WTC11 (cell line): ENCODE measurements around the gene CACNA1B. TPM values are rescaled to one million over a fixed set of nuclear protein-coding genes. Genes with fewer than 3 reads are reported as not detected.

Source experiments
- ATAC-seq: fragments of 200-7000 bp; cut with Tn5 transposase; 2 replicates; pipeline ENCODE4 v1.10.0; 2021; ENCODE audit warnings: mild to moderate bottlenecking, moderate library complexity
- CTCF ChIA-PET: fragments of 300-600 bp; sonication (Branson Sonifier 250); formaldehyde crosslinking; loops from one replicate; lab custom pipeline; 2021; ENCODE audit warnings: antibody characterized with exemption; lab: Charles Lee
- POLR2A ChIA-PET: fragments of 350-600 bp; sonication (Branson Sonifier 250); formaldehyde crosslinking; loops from one replicate; lab custom pipeline; 2021; ENCODE audit warnings: antibody characterized with exemption; lab: Charles Lee
- DNase-seq: peaks from one replicate; pipeline ENCODE4 v3.0.0; 2021; ENCODE audit warnings: low spot score
- H3K27ac Mint-ChIP-seq: 2 replicates; pipeline ENCODE4 v1.8.0; 2021; ENCODE audit warnings: mixed read lengths
- H3K27me3 Mint-ChIP-seq: 2 replicates; pipeline ENCODE4 v1.8.0; 2021; ENCODE audit warnings: low read depth, mild to moderate bottlenecking, moderate library complexity, mixed read lengths
- H3K36me3 Mint-ChIP-seq: 2 replicates; pipeline ENCODE4 v1.8.0; 2021; ENCODE audit warnings: mixed read lengths
- H3K4me1 Mint-ChIP-seq: 2 replicates; pipeline ENCODE4 v1.8.0; 2022; ENCODE audit warnings: mixed read lengths
- H3K4me3 Mint-ChIP-seq: 2 replicates; pipeline ENCODE4 v1.8.0; 2021; ENCODE audit warnings: mild to moderate bottlenecking, moderate library complexity, mixed read lengths
- H3K9me3 Mint-ChIP-seq: 2 replicates; pipeline ENCODE4 v1.8.0; 2021; ENCODE audit warnings: mixed read lengths
- CREB1 ChIP-seq: sonication (generic); formaldehyde crosslinking; IDR thresholded peaks from 2 replicates; pipeline ENCODE4 v1.8.0; 2023; ENCODE audit warnings: mild to moderate bottlenecking, missing genetic modification reagents
- EMX1 ChIP-seq: fragments of 250-450 bp; sonication (Bioruptor Pico); IDR thresholded peaks from 2 replicates; pipeline ENCODE4 v1.8.0; 2021; ENCODE audit warnings: mild to moderate bottlenecking
- ETV6 ChIP-seq: sonication (generic); formaldehyde crosslinking; IDR thresholded peaks from 2 replicates; pipeline ENCODE4 v1.8.1; 2022; ENCODE audit warnings: mild to moderate bottlenecking, missing genetic modification reagents
- FOXJ3 ChIP-seq: sonication (generic); formaldehyde crosslinking; IDR thresholded peaks from 2 replicates; pipeline ENCODE4 v1.9.0; 2021; ENCODE audit warnings: missing genetic modification reagents, mild to moderate bottlenecking, borderline replicate concordance
- GTF2I ChIP-seq: fragments of 250-450 bp; sonication (Bioruptor Pico); conservative IDR thresholded peaks from 2 replicates; pipeline ENCODE4 v1.4.0; 2021; ENCODE audit warnings: mild to moderate bottlenecking
- HMGA2 ChIP-seq: fragments of 250-450 bp; sonication (Bioruptor Pico); IDR thresholded peaks from 2 replicates; pipeline ENCODE4 v1.4.0; 2021; ENCODE audit warnings: mild to moderate bottlenecking, moderate library complexity
- JAZF1 ChIP-seq: fragments of 250-450 bp; sonication (Bioruptor Pico); IDR thresholded peaks from 2 replicates; pipeline ENCODE4 v1.9.0; 2021; ENCODE audit warnings: moderate library complexity, mild to moderate bottlenecking, inconsistent platforms
- NR2C2 ChIP-seq: sonication (generic); formaldehyde crosslinking; IDR thresholded peaks from 2 replicates; pipeline ENCODE4 v1.8.0; 2022; ENCODE audit warnings: mild to moderate bottlenecking, missing genetic modification reagents
- NR3C1 ChIP-seq: sonication (generic); formaldehyde crosslinking; conservative IDR thresholded peaks from 2 replicates; pipeline ENCODE4 v1.8.1; 2023; ENCODE audit warnings: low read depth, mild to moderate bottlenecking, missing genetic modification reagents
- RELA ChIP-seq: sonication (generic); formaldehyde crosslinking; IDR thresholded peaks from 2 replicates; pipeline ENCODE4 v1.8.1; 2022; ENCODE audit warnings: missing genetic modification reagents, mild to moderate bottlenecking, borderline replicate concordance
- SP1 ChIP-seq: sonication (generic); formaldehyde crosslinking; conservative IDR thresholded peaks from 2 replicates; pipeline ENCODE4 v1.8.1; 2022; ENCODE audit warnings: missing genetic modification reagents
- TEAD4 ChIP-seq: sonication (generic); formaldehyde crosslinking; IDR thresholded peaks from 2 replicates; pipeline ENCODE4 v1.8.0; 2022; ENCODE audit warnings: mild to moderate bottlenecking, missing genetic modification reagents
- ZBTB21 ChIP-seq: sonication (generic); formaldehyde crosslinking; IDR thresholded peaks from 2 replicates; pipeline ENCODE4 v1.8.1; 2023; ENCODE audit warnings: mild to moderate bottlenecking, missing genetic modification reagents, borderline replicate concordance
- ZNF121 ChIP-seq: sonication (generic); formaldehyde crosslinking; IDR thresholded peaks from 2 replicates; pipeline ENCODE4 v1.8.0; 2023; ENCODE audit warnings: missing genetic modification reagents
- ZNF416 ChIP-seq: fragments of 250-450 bp; sonication (Bioruptor Pico); IDR thresholded peaks from 2 replicates; pipeline ENCODE4 v1.9.0; 2021; ENCODE audit warnings: mild to moderate bottlenecking, inconsistent platforms
- ZNF423 ChIP-seq: fragments of 250-450 bp; sonication (Bioruptor Pico); IDR thresholded peaks from 2 replicates; pipeline ENCODE4 v2.1.2; 2022; ENCODE audit warnings: mild to moderate bottlenecking, moderate library complexity
- total RNA-seq: library from RNA; stranded (reverse); gene quantifications from 3 replicates; pipeline ENCODE4 v1.2.3, GENCODE V29; 2021
- TF ChIP-seq, protein P1 (sequence below): sonication (generic); formaldehyde crosslinking; IDR thresholded peaks from 2 replicates; pipeline ENCODE4 v1.8.1; 2022; ENCODE audit warnings: low read depth, missing genetic modification reagents, borderline replicate concordance
- TF ChIP-seq, protein P2 (sequence below): sonication (generic); formaldehyde crosslinking; IDR thresholded peaks from 2 replicates; pipeline ENCODE4 v1.8.1; 2022; ENCODE audit warnings: missing genetic modification reagents, borderline replicate concordance
- TF ChIP-seq, protein P3 (sequence below): sonication (generic); formaldehyde crosslinking; IDR thresholded peaks from 2 replicates; pipeline ENCODE4 v1.8.1; 2022; ENCODE audit warnings: mild to moderate bottlenecking, moderate library complexity, missing genetic modification reagents
- TF ChIP-seq, protein P4 (sequence below): sonication (generic); formaldehyde crosslinking; IDR thresholded peaks from 2 replicates; pipeline ENCODE4 v1.8.1; 2023; ENCODE audit warnings: mild to moderate bottlenecking, missing genetic modification reagents, borderline replicate concordance
- TF ChIP-seq, protein P5 (sequence below): fragments of 250-450 bp; sonication (Bioruptor Pico); IDR thresholded peaks from 2 replicates; pipeline ENCODE4 v1.8.0; 2021; ENCODE audit warnings: mild to moderate bottlenecking
- TF ChIP-seq, protein P6 (sequence below): fragments of 250-450 bp; sonication (Bioruptor Pico); IDR thresholded peaks from 2 replicates; pipeline ENCODE4 v1.9.0; 2021; ENCODE audit warnings: mild to moderate bottlenecking, borderline replicate concordance

The CACNA1B gene
- total RNA-seq, 1 experiment from 2014 or later = 8.4 TPM

DNA sequence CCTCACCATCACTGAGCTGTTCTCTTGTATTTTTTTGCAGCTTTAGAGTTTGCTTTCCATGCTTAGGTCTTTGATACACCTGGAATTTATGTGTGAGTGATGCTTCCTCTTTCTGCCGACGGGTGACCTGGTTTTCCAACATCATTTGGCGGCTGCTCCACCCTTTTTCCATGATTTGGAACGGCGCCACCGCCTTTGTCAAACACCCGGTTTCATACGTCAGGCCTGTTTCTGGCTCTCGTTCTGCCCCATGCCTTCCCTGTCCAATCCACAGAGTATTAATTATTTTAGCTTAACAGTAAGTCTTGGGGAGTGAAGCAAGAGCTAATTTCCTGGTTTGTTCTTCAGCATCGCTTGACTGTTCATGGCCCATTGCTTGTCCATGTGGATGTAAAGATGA, 30.2 kb downstream of the CACNA1B start:
- Mint-ChIP-seq H3K4me3 (no peak overlapping the region), H3K9me3 (no peaks in the 10 kb centered on the region), H3K36me3 (peaks cover 3% of the 10 kb centered on the region; the same call in 1 of the 2 replicates), H3K4me1 (no peaks in the 10 kb centered on the region), H3K27ac (no peak overlapping the region), H3K27me3 (no peaks in the 10 kb centered on the region)
- DNase-seq (no peak), ATAC-seq (no peak)
- TF ChIP-seq, protein P1, sequence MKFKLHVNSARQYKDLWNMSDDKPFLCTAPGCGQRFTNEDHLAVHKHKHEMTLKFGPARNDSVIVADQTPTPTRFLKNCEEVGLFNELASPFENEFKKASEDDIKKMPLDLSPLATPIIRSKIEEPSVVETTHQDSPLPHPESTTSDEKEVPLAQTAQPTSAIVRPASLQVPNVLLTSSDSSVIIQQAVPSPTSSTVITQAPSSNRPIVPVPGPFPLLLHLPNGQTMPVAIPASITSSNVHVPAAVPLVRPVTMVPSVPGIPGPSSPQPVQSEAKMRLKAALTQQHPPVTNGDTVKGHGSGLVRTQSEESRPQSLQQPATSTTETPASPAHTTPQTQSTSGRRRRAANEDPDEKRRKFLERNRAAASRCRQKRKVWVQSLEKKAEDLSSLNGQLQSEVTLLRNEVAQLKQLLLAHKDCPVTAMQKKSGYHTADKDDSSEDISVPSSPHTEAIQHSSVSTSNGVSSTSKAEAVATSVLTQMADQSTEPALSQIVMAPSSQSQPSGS = no peak
- TF ChIP-seq ETV6 (no peak), NR2C2 (CRISPR knock-in tag) (no peak), ZNF416 (CRISPR knock-in tag) (no peak), TEAD4 (CRISPR knock-in tag) (no peak), GTF2I (no peak), ZNF423 (CRISPR knock-in tag) (no peak), FOXJ3 (CRISPR knock-in tag) (no peak), SP1 (CRISPR knock-in tag) (no peak), JAZF1 (CRISPR knock-in tag) (no peak), CREB1 (CRISPR knock-in tag) (no peak), HMGA2 (no peak), RELA (no peak), ZBTB21 (no peak)
- TF ChIP-seq, protein P2, sequence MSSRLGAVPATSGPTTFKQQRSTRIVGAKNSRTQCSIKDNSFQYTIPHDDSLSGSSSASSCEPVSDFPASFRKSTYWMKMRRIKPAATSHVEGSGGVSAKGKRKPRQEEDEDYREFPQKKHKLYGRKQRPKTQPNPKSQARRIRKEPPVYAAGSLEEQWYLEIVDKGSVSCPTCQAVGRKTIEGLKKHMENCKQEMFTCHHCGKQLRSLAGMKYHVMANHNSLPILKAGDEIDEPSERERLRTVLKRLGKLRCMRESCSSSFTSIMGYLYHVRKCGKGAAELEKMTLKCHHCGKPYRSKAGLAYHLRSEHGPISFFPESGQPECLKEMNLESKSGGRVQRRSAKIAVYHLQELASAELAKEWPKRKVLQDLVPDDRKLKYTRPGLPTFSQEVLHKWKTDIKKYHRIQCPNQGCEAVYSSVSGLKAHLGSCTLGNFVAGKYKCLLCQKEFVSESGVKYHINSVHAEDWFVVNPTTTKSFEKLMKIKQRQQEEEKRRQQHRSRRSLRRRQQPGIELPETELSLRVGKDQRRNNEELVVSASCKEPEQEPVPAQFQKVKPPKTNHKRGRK (CRISPR knock-in tag) = no peak
- TF ChIP-seq, protein P3, sequence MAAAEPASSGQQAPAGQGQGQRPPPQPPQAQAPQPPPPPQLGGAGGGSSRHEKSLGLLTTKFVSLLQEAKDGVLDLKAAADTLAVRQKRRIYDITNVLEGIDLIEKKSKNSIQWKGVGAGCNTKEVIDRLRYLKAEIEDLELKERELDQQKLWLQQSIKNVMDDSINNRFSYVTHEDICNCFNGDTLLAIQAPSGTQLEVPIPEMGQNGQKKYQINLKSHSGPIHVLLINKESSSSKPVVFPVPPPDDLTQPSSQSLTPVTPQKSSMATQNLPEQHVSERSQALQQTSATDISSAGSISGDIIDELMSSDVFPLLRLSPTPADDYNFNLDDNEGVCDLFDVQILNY (CRISPR knock-in tag) = no peak
- TF ChIP-seq, protein P4, sequence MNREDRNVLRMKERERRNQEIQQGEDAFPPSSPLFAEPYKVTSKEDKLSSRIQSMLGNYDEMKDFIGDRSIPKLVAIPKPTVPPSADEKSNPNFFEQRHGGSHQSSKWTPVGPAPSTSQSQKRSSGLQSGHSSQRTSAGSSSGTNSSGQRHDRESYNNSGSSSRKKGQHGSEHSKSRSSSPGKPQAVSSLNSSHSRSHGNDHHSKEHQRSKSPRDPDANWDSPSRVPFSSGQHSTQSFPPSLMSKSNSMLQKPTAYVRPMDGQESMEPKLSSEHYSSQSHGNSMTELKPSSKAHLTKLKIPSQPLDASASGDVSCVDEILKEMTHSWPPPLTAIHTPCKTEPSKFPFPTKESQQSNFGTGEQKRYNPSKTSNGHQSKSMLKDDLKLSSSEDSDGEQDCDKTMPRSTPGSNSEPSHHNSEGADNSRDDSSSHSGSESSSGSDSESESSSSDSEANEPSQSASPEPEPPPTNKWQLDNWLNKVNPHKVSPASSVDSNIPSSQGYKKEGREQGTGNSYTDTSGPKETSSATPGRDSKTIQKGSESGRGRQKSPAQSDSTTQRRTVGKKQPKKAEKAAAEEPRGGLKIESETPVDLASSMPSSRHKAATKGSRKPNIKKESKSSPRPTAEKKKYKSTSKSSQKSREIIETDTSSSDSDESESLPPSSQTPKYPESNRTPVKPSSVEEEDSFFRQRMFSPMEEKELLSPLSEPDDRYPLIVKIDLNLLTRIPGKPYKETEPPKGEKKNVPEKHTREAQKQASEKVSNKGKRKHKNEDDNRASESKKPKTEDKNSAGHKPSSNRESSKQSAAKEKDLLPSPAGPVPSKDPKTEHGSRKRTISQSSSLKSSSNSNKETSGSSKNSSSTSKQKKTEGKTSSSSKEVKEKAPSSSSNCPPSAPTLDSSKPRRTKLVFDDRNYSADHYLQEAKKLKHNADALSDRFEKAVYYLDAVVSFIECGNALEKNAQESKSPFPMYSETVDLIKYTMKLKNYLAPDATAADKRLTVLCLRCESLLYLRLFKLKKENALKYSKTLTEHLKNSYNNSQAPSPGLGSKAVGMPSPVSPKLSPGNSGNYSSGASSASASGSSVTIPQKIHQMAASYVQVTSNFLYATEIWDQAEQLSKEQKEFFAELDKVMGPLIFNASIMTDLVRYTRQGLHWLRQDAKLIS (CRISPR knock-in tag) = no peak
- TF ChIP-seq, protein P5, sequence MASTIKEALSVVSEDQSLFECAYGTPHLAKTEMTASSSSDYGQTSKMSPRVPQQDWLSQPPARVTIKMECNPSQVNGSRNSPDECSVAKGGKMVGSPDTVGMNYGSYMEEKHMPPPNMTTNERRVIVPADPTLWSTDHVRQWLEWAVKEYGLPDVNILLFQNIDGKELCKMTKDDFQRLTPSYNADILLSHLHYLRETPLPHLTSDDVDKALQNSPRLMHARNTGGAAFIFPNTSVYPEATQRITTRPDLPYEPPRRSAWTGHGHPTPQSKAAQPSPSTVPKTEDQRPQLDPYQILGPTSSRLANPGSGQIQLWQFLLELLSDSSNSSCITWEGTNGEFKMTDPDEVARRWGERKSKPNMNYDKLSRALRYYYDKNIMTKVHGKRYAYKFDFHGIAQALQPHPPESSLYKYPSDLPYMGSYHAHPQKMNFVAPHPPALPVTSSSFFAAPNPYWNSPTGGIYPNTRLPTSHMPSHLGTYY = no peak
- CTCF ChIA-PET = interaction anchor here (0.6 kb wide), 1 partner anchor 193 kb away, joined by 4 read pairs; no protein-coding TSS in a partner anchor
- POLR2A ChIA-PET = no interaction called here

DNA sequence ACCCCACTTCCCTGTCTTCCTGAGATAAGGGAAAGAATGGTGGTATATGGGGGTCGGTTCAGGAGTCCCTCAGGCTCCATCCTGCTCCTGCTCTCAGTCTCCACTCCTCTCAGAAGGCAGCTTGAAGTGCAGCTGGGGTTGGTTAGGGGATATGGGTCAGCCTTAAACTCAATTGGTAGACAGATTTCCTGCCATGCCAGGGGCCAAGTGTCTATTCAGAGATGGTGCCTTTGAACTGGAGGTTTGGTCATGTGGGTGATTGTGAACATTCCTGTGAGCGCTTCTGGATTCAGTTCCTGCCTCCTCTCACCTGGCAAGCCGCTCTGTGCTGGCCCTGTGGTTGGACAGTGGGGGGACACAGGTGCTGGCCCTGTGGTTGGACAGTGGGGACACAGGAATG, 35.1 kb downstream of the CACNA1B start:
- no peaks in the 10 kb centered on the region for H3K4me1 Mint-ChIP-seq
- H3K36me3 Mint-ChIP-seq = peaks cover 19% of the 10 kb centered on the region
- POLR2A ChIA-PET = no interaction called here
- ATAC-seq (no peak), DNase-seq (no peak)
- no peaks in the 10 kb centered on the region for H3K27me3 Mint-ChIP-seq
- no peak overlapping the region for H3K4me3 Mint-ChIP-seq
- CTCF ChIA-PET = no interaction called here
- H3K9me3 Mint-ChIP-seq = no peaks in the 10 kb centered on the region
- no peak overlapping the region for H3K27ac Mint-ChIP-seq
- TF ChIP-seq ETV6 (no peak), EMX1 (no peak), ZNF121 (CRISPR knock-in tag) (no peak), NR3C1 (CRISPR knock-in tag) (no peak), NR2C2 (CRISPR knock-in tag) (no peak)
- TF ChIP-seq, protein P6, sequence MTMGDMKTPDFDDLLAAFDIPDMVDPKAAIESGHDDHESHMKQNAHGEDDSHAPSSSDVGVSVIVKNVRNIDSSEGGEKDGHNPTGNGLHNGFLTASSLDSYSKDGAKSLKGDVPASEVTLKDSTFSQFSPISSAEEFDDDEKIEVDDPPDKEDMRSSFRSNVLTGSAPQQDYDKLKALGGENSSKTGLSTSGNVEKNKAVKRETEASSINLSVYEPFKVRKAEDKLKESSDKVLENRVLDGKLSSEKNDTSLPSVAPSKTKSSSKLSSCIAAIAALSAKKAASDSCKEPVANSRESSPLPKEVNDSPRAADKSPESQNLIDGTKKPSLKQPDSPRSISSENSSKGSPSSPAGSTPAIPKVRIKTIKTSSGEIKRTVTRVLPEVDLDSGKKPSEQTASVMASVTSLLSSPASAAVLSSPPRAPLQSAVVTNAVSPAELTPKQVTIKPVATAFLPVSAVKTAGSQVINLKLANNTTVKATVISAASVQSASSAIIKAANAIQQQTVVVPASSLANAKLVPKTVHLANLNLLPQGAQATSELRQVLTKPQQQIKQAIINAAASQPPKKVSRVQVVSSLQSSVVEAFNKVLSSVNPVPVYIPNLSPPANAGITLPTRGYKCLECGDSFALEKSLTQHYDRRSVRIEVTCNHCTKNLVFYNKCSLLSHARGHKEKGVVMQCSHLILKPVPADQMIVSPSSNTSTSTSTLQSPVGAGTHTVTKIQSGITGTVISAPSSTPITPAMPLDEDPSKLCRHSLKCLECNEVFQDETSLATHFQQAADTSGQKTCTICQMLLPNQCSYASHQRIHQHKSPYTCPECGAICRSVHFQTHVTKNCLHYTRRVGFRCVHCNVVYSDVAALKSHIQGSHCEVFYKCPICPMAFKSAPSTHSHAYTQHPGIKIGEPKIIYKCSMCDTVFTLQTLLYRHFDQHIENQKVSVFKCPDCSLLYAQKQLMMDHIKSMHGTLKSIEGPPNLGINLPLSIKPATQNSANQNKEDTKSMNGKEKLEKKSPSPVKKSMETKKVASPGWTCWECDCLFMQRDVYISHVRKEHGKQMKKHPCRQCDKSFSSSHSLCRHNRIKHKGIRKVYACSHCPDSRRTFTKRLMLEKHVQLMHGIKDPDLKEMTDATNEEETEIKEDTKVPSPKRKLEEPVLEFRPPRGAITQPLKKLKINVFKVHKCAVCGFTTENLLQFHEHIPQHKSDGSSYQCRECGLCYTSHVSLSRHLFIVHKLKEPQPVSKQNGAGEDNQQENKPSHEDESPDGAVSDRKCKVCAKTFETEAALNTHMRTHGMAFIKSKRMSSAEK (CRISPR knock-in tag) = no peak
